Prostate gland (tissue), 2 donors: ENCODE data around the gene TRAK1. TPM values are rescaled to one million over a fixed set of nuclear protein-coding genes. Genes with fewer than 3 reads are reported as not detected.

Experiments used
- DNase-seq: peaks from one replicate; pipeline ENCODE4 v3.0.0-alpha.2; 2019; ENCODE audit warnings: low spot score
- H3K27ac ChIP-seq, 2 donors: fragments of 200-600 bp; sonication (generic); 2 replicates each; pipeline ENCODE4 v1.5.1; 2017 to 2019
- H3K27me3 ChIP-seq: fragments of 200-600 bp; sonication (generic); replicated peaks from 2 replicates; pipeline ENCODE4 v1.5.1; 2019; ENCODE audit not compliant: insufficient read depth
- H3K36me3 ChIP-seq, 2 donors: fragments of 200-600 bp; sonication (generic); 1 replicate in 1 of 2; 2 replicates in 1 of 2; pipeline versions ENCODE4 v1.5.1 to v1.8.1; 2017 to 2019
- H3K4me1 ChIP-seq: fragments of 200-600 bp; sonication (generic); replicated peaks from 2 replicates; pipeline ENCODE4 v1.5.1; 2019
- H3K4me3 ChIP-seq, 2 donors: fragments of 200-600 bp; sonication (generic); 2 replicates each; pipeline ENCODE4 v1.5.1; 2017 to 2019
- H3K9me3 ChIP-seq: fragments of 200-600 bp; sonication (generic); 2 replicates; pipeline ENCODE4 v1.5.1; 2017
- CTCF ChIP-seq, 4 experiments: fragments of 200-600 bp in 2 of 4; fragments of 450-650 bp in 2 of 4; sonication (generic) in 2 of 4; IDR thresholded peaks; 1 replicate in 3 of 4; 2 replicates in 1 of 4; pipeline ENCODE4 v1.5.1; 2016 to 2019; ENCODE audit warnings: antibody characterized with exemption in 4 of 4, mild to moderate bottlenecking in 2 of 4, moderate library complexity in 2 of 4
- POLR2A ChIP-seq: fragments of 450-650 bp; IDR thresholded peaks from one replicate; pipeline ENCODE4 v1.6.1; 2016; ENCODE audit warnings: antibody characterized with exemption, mild to moderate bottlenecking
- POLR2AphosphoS5 ChIP-seq: sonication (generic); formaldehyde crosslinking; IDR thresholded peaks from one replicate; pipeline ENCODE4 v1.6.1; 2017; ENCODE audit warnings: antibody characterized with exemption
- WGBS: methylation state at CpG from one replicate; pipeline ENCODE4 v1.1.5; 2018; 5-methylcytosine and 5-hydroxymethylcytosine counted together
- intact Hi-C: fragments of 100-400 bp; cut with DNase I; formaldehyde crosslinking; loops from one replicate; pipeline ENCODE4 v1.14.2; 2022
- small RNA-seq, 2 donors: library from RNA; depleted of rRNA; stranded (forward); fragments of <200 nt; gene quantifications; one replicate each; pipeline ENCODE3, GENCODE V24; 2016
- total RNA-seq, 2 donors: library from RNA; depleted of rRNA; stranded (reverse); fragments of >200 nt; gene quantifications; one replicate each; pipeline ENCODE4 v1.1.0, GENCODE V29; 2016

TRAK1 gene
- total RNA-seq, 2 donors from 2014 or later: 35.6 to 80.3 TPM

DNA sequence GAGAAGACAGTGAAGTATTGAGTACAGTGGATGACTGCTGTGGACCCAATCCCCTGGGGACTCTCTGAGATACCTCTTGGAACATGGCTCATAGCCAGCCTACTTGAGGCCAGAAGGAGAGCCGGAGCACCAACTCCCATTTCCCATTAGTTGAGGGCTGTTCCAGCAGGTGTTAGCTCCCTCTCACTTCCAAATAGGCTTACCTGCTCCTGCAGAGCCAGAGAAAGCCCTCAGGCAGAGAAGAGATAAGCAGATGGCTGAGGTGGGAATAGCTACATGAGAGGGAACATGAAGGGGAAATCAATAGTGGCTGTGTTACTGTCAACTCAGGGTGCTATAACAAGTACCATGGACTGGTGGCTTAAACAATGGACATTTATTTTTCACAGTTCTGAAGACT lies 179.4 kb downstream of the TRAK1 start:
- no peak overlapping the region for H3K4me3 ChIP-seq
- H3K27ac ChIP-seq: no peak overlapping the region
- H3K27me3 ChIP-seq: no peaks in the 10 kb centered on the region
- intact Hi-C loops: no loop called here
- no peaks in the 10 kb centered on the region for H3K9me3 ChIP-seq
- H3K36me3 ChIP-seq: no peaks in the 10 kb centered on the region
- no peaks in the 10 kb centered on the region for H3K4me1 ChIP-seq
- TF ChIP-seq POLR2A: no peak
- no peak for TF ChIP-seq POLR2AphosphoS5
- no peak for TF ChIP-seq CTCF (IDR thresholded peaks at IDR 0.05)
- DNase-seq: no peak
- 63% methylated on average over 1 of the region's 1 CpG for WGBS

GRCh38 chr3:42271786-42272185 lies 180.6 kb downstream of the TRAK1 start:
- no peaks in the 10 kb centered on the region for H3K27me3 ChIP-seq
- no peaks in the 10 kb centered on the region for H3K9me3 ChIP-seq
- H3K27ac ChIP-seq: no peak overlapping the region
- TF ChIP-seq POLR2A: no peak
- no peak overlapping the region for H3K4me3 ChIP-seq
- DNase-seq: no peak
- H3K36me3 ChIP-seq: no peaks in the 10 kb centered on the region
- intact Hi-C loops: no loop called here
- H3K4me1 ChIP-seq: no peaks in the 10 kb centered on the region

DNA sequence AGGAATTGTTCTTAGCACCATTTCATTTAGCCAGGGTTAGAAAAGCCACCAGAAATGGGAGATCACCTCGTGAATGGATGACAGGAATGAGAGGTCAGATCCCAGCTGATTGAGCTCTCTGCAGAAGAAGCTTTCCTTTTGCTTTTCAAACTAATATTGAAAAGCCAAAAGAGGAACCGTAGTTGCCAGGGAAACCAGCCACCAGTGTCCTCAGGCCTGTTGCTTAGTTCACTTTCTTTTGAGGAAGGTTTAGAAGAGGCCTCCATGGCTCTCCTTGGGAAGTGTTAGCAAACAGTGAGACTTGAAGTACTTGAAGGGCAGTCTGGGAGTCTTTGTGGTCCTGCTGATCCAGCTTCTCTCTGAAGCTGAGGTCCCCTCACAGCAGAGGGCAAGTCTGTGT lies 182.2 kb downstream of the TRAK1 start:
- Histone ChIP-seq H3K36me3 (no peaks in the 10 kb centered on the region), H3K4me3 (no peak overlapping the region), H3K9me3 (no peaks in the 10 kb centered on the region), H3K4me1 (no peaks in the 10 kb centered on the region), H3K27me3 (no peaks in the 10 kb centered on the region), H3K27ac (no peak overlapping the region)
- TF ChIP-seq CTCF (IDR thresholded peaks at IDR 0.05) (no peak), POLR2AphosphoS5 (no peak), POLR2A (no peak)
- intact Hi-C loops: no loop called here
- no peak for DNase-seq
- WGBS: 57% methylated on average over 2 of the region's 2 CpGs

DNA sequence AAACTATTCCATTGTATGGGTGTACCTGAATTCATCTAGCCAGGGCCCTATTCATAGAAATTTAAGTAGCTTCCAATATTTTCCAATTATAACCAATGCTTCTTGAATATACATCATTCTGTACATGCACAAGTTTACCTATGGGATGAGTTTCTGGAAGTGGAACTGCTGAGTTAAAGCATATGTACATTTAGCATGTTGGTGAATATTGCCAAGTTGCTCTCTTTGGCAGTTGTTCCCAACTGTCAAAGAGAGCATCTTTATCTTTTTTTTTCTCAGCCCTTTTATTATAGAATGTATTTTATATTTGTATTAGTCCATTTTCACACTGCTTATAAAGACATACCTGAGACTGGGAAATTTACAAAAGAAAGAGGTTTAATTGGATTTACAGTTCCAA lies 183.1 kb downstream of the TRAK1 start:
- Histone ChIP-seq H3K4me1 (no peaks in the 10 kb centered on the region), H3K27me3 (no peaks in the 10 kb centered on the region), H3K4me3 (no peak overlapping the region), H3K36me3 (no peaks in the 10 kb centered on the region), H3K27ac (no peak overlapping the region), H3K9me3 (no peaks in the 10 kb centered on the region)
- intact Hi-C loops: no loop called here
- no peak for DNase-seq
- TF ChIP-seq POLR2A: no peak
- TF ChIP-seq CTCF (IDR thresholded peaks at IDR 0.05): no peak
- no peak for TF ChIP-seq POLR2AphosphoS5

DNA sequence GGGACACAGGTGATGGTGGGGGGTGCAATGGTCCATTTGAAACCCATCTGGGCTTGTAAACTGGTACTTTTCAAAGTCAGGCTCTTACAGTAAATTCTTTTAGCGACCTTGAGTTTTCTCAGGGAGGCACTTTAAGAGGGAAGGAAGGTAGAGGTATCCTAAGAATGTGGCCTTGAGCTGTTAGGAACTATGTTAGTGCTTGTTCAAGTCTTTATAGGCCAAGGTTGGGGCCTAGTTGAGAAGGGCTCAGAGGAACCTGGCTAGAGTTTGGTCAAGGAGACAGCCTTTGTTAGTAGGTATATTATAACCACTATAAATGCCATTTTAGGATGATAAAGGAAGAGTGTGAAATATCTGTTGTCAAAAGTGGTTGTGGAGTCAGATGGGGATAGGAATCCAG lies 184.1 kb downstream of the TRAK1 start:
- H3K27me3 ChIP-seq: no peaks in the 10 kb centered on the region

More for the DNA sequence above, 184.1 kb downstream of the TRAK1 start:
- intact Hi-C loops: no loop called here
- H3K4me3 ChIP-seq: no peak overlapping the region
- H3K36me3 ChIP-seq: no peaks in the 10 kb centered on the region
- DNase-seq: no peak
- no peak overlapping the region for H3K27ac ChIP-seq
- WGBS: 26% methylated on average over 1 of the region's 1 CpG
- H3K9me3 ChIP-seq: no peaks in the 10 kb centered on the region
- no peaks in the 10 kb centered on the region for H3K4me1 ChIP-seq
- TF ChIP-seq POLR2AphosphoS5 (no peak), POLR2A (no peak), CTCF (IDR thresholded peaks at IDR 0.05) (no peak)

Small RNAs within 50 kb of the gene (small RNA-seq; reads per million reads assigned to genes)
- 0 reads per million in 2 donors for gene RNU4-78P

Other genes starting within 250 kb of the TRAK1 start
- gene ULK4, start 129.3 kb upstream of the TRAK1 start, total RNA-seq: 10 to 100 TPM; 23.1 to 33.7 TPM
- 10 to 100 TPM in 1 of 2 donors, 1 to 10 TPM in 1; 3.0 to 50.7 TPM for gene CCK, start 174.8 kb downstream of the TRAK1 start, total RNA-seq